H1 (cell line): Measurements from ENCODE around the gene RFC3. TPM values are rescaled to one million over a fixed set of nuclear protein-coding genes. Genes with fewer than 3 reads are reported as not detected.

Experiments
- CTCF ChIA-PET: fragments of 300-600 bp; sonication (Branson Sonifier 250); formaldehyde crosslinking; loops from one replicate; lab custom pipeline; 2021; ENCODE audit not compliant: partially characterized antibody; lab: Charles Lee
- POLR2A ChIA-PET: fragments of 300-600 bp; sonication (Branson Sonifier 250); formaldehyde crosslinking; loops from one replicate; lab custom pipeline; 2021; ENCODE audit warnings: inconsistent platforms; ENCODE audit not compliant: partially characterized antibody; lab: Charles Lee
- DNase-seq, 2 experiments: peaks; one replicate each; pipeline versions ENCODE4 v3.0.0 to v3.0.0-alpha.2; 2010 to 2022; ENCODE audit warnings: low spot score in 2 of 2, low read depth in 1 of 2, mixed read lengths in 1 of 2
- FAIRE-seq: peaks from 2 replicates; lab custom pipeline; 2011; peaks lifted over from hg19 to GRCh38; lab: Jason Lieb, UNC
- H2AFZ ChIP-seq: 2 replicates; pipeline ENCODE4 v1.8.1; 2012; ENCODE audit warnings: low read length, inconsistent platforms
- H2AK5ac ChIP-seq: 2 replicates; pipeline ENCODE4 v1.6.1; 2013; ENCODE audit warnings: low read depth, low read length
- H2BK120ac ChIP-seq: replicated peaks from 2 replicates; pipeline ENCODE3; 2013; ENCODE audit warnings: low read depth, low read length, inconsistent platforms
- H2BK12ac ChIP-seq: 2 replicates; pipeline ENCODE4 v1.6.1; 2013; ENCODE audit warnings: low read depth, low read length
- H2BK15ac ChIP-seq: 2 replicates; pipeline ENCODE4 v1.6.1; 2013; ENCODE audit warnings: low read length
- H2BK20ac ChIP-seq: 2 replicates; pipeline ENCODE4 v1.6.1; 2013; ENCODE audit warnings: low read length
- H2BK5ac ChIP-seq: 2 replicates; pipeline ENCODE4 v1.6.1; 2013; ENCODE audit warnings: low read depth, low read length
- H3K14ac ChIP-seq: 2 replicates; pipeline ENCODE4 v1.6.1; 2013; ENCODE audit warnings: inconsistent platforms; ENCODE audit not compliant: insufficient read length
- H3K18ac ChIP-seq: 2 replicates; pipeline ENCODE4 v1.6.1; 2013; ENCODE audit warnings: low read length; ENCODE audit errors: extremely low read depth
- H3K23ac ChIP-seq: 2 replicates; pipeline ENCODE4 v1.6.1; 2013; ENCODE audit warnings: inconsistent platforms; ENCODE audit not compliant: insufficient read length
- H3K23me2 ChIP-seq: 2 replicates; pipeline ENCODE4 v1.6.1; 2013; ENCODE audit warnings: low read depth, low read length
- H3K27ac ChIP-seq: 2 replicates; pipeline ENCODE4 v1.6.1; 2011; ENCODE audit warnings: low read depth, low read length, inconsistent platforms
- H3K27me3 ChIP-seq, 4 experiments: replicated peaks in 1 of 4; 1 replicate in 1 of 4; 2 replicates in 3 of 4; pipeline versions ENCODE4 v1.6.1 to v1.8.1; 2011 to 2013; ENCODE audit warnings: low read length in 3 of 4, mild to moderate bottlenecking in 3 of 4, inconsistent platforms in 2 of 4, mixed read lengths in 2 of 4, moderate library complexity in 1 of 4; ENCODE audit not compliant: control insufficient read depth in 3 of 4, insufficient read depth in 3 of 4; ENCODE audit errors: extremely low read depth in 1 of 4
- H3K36me3 ChIP-seq, 4 experiments: 2 replicates each; pipeline versions ENCODE4 v1.6.1 to v1.8.1; 2011 to 2013; ENCODE audit warnings: mild to moderate bottlenecking in 4 of 4, low read length in 3 of 4, moderate library complexity in 2 of 4, control low read depth in 1 of 4, inconsistent platforms in 1 of 4; ENCODE audit not compliant: insufficient read depth in 4 of 4, control insufficient read depth in 2 of 4
- H3K4ac ChIP-seq: replicated peaks from 2 replicates; pipeline ENCODE3; 2013; ENCODE audit warnings: low read length, low read depth, mixed read lengths, inconsistent platforms; ENCODE audit not compliant: insufficient read length
- H3K4me1 ChIP-seq, 4 experiments: replicated peaks in 1 of 4; 1 replicate in 1 of 4; 2 replicates in 3 of 4; pipeline versions ENCODE4 v1.6.1 to v1.8.1; 2011 to 2013; ENCODE audit warnings: low read length in 3 of 4, inconsistent platforms in 2 of 4, mixed read lengths in 1 of 4; ENCODE audit not compliant: insufficient read depth in 4 of 4, control insufficient read depth in 3 of 4
- H3K4me2 ChIP-seq, 2 experiments: 2 replicates each; pipeline versions ENCODE4 v1.6.1 to v1.8.1; 2011 to 2013; ENCODE audit warnings: low read depth in 2 of 2, low read length in 2 of 2, control low read depth in 1 of 2, inconsistent platforms in 1 of 2, mild to moderate bottlenecking in 1 of 2; ENCODE audit not compliant: insufficient read depth in 1 of 2
- H3K4me3 ChIP-seq, 4 experiments: fragments of 200-600, 300-600 bp in 1 of 4; sonication (generic), shearing (Covaris generic), sonication (Bioruptor Twin) in 1 of 4; 2 replicates each; pipeline versions ENCODE4 v1.5.1 to v1.8.1; 2011 to 2016; ENCODE audit warnings: low read length in 4 of 4, low read depth in 3 of 4, control low read depth in 2 of 4, inconsistent platforms in 2 of 4, mild to moderate bottlenecking in 2 of 4, mixed read lengths in 1 of 4, moderate library complexity in 1 of 4; ENCODE audit not compliant: insufficient read depth in 2 of 4; ENCODE audit errors: extremely low read depth in 1 of 4
- H3K56ac ChIP-seq: replicated peaks from 2 replicates; pipeline ENCODE3; 2013; ENCODE audit warnings: low read depth, mild to moderate bottlenecking, mixed read lengths, low read length, inconsistent platforms; ENCODE audit not compliant: insufficient read length
- H3K79me1 ChIP-seq: 2 replicates; pipeline ENCODE4 v1.6.1; 2013; ENCODE audit warnings: low read depth, low read length, control low read depth
- H3K79me2 ChIP-seq, 2 experiments: 2 replicates each; pipeline versions ENCODE4 v1.6.1 to v1.8.1; 2012 to 2013; ENCODE audit warnings: low read length in 2 of 2, mild to moderate bottlenecking in 2 of 2, inconsistent platforms in 1 of 2; ENCODE audit not compliant: insufficient read depth in 2 of 2, control insufficient read depth in 1 of 2
- H3K9ac ChIP-seq, 4 experiments: replicated peaks in 1 of 4; 1 replicate in 1 of 4; 2 replicates in 3 of 4; pipeline versions ENCODE4 v1.6.1 to v1.8.1; 2011 to 2013; ENCODE audit warnings: low read depth in 3 of 4, low read length in 3 of 4, control low read depth in 2 of 4, mild to moderate bottlenecking in 2 of 4, moderate library complexity in 2 of 4, inconsistent platforms in 1 of 4; ENCODE audit errors: extremely low read depth in 1 of 4
- H3K9me3 ChIP-seq, 2 experiments: 2 replicates each; pipeline versions ENCODE4 v1.6.1 to v1.8.1; 2012 to 2013; ENCODE audit warnings: mild to moderate bottlenecking in 2 of 2, moderate library complexity in 2 of 2, control low read depth in 1 of 2, inconsistent platforms in 1 of 2, low read depth in 1 of 2, low read length in 1 of 2, mixed read lengths in 1 of 2; ENCODE audit not compliant: insufficient read depth in 2 of 2
- H4K20me1 ChIP-seq, 2 experiments: replicated peaks in 1 of 2; 2 replicates each; pipeline versions ENCODE3 to v1.8.1; 2011 to 2013; ENCODE audit warnings: inconsistent platforms in 2 of 2, low read length in 2 of 2, mild to moderate bottlenecking in 1 of 2; ENCODE audit not compliant: insufficient read depth in 2 of 2, control insufficient read depth in 1 of 2
- H4K5ac ChIP-seq: 2 replicates; pipeline ENCODE4 v1.6.1; 2013; ENCODE audit warnings: low read length, low read depth, mixed read lengths, inconsistent platforms; ENCODE audit not compliant: insufficient read length
- H4K8ac ChIP-seq: 2 replicates; pipeline ENCODE4 v1.8.0; 2013; ENCODE audit warnings: mild to moderate bottlenecking, moderate library complexity, low read length, inconsistent platforms; ENCODE audit not compliant: insufficient read depth; ENCODE audit errors: extremely low read depth
- H4K91ac ChIP-seq: replicated peaks from 2 replicates; pipeline ENCODE3; 2013; ENCODE audit warnings: low read length, mixed read lengths, inconsistent platforms; ENCODE audit not compliant: insufficient read length
- CHD1 ChIP-seq: IDR thresholded peaks from 2 replicates; pipeline ENCODE4 v1.6.1; 2012; ENCODE audit warnings: low read depth, low read length, improper control_type of control experiment
- CREB1 ChIP-seq: IDR thresholded peaks from 2 replicates; pipeline ENCODE4 v1.6.1; 2012; ENCODE audit warnings: inconsistent platforms
- SAP30 ChIP-seq: fragments of 300-600 bp; sonication (generic); IDR thresholded peaks from 2 replicates; pipeline ENCODE4 v1.7.1; 2012; ENCODE audit warnings: low read length, moderate library complexity, mild to moderate bottlenecking, inconsistent platforms; ENCODE audit not compliant: insufficient read depth, insufficient replicate concordance
- WGBS, 2 experiments: shearing (Covaris generic) in 1 of 2; methylation state at CpG; one replicate each; pipeline versions ENCODE4 v1.1.6 to v1.1.7; 2013 to 2015; ENCODE audit warnings: low lambda C conversion rate in 2 of 2, mixed read lengths in 2 of 2, inconsistent platforms in 1 of 2, low coverage in 1 of 2, missing lambda C conversion rate in 1 of 2; ENCODE audit not compliant: insufficient replicate concordance in 2 of 2, insufficient coverage in 1 of 2, insufficient read length in 1 of 2; ENCODE audit errors: extremely low coverage in 1 of 2, missing lambda C conversion rate in 1 of 2; 5-methylcytosine and 5-hydroxymethylcytosine counted together
- polyA plus RNA-seq, 7 experiments: library from polyadenylated mRNA; depleted of rRNA in 3 of 7; stranded (reverse) in 5 of 7; unstranded in 2 of 7; fragments of >200 nt in 5 of 7; fragments of 200-250 nt in 2 of 7; gene quantifications; 1 replicate in 5 of 7; 2 replicates in 1 of 7; 4 replicates in 1 of 7; pipeline versions ENCODE4 v1.2.1 to v1.2.3, GENCODE V29; 2011 to 2013; ENCODE audit warnings: missing spikeins in 2 of 7, mixed read lengths in 2 of 7
- total RNA-seq: library from RNA; stranded (reverse); fragmentation: NEBNext Ultra II Directional; extraction: Animal tissue kit (Norgen Biotek cat#: 25700); gene quantifications from 2 replicates; pipeline ENCODE4 v1.2.1, GENCODE V29; 2021

The RFC3 gene
- total and polyA plus RNA-seq, 2 of the 8 experiments (the other 6 are each of a cell fraction or from before 2014, with no cell fraction given), result 26.4 to 45.6 TPM

GRCh38 chr13:33870046-33870668, 52.2 kb downstream of the RFC3 start:
- no peak overlapping the region for H3K18ac ChIP-seq
- no peaks in the 10 kb centered on the region for H4K20me1 ChIP-seq
- POLR2A ChIA-PET, result no interaction called here
- 88% methylated on average over 2 of the region's 2 CpGs; no CpG with 5 or more reads in 1 of the 2 experiments for WGBS, 2 experiments
- H3K27me3 ChIP-seq, result no peaks in the 10 kb centered on the region
- H2AK5ac ChIP-seq, result no peak overlapping the region
- no peak overlapping the region for H2BK120ac ChIP-seq
- no peak overlapping the region for H2AFZ ChIP-seq
- no peak overlapping the region for H3K56ac ChIP-seq
- no peak overlapping the region for H4K91ac ChIP-seq
- H3K14ac ChIP-seq, result no peak overlapping the region
- H3K9me3 ChIP-seq, result no peaks in the 10 kb centered on the region
- H2BK12ac ChIP-seq, result no peak overlapping the region
- DNase-seq (no peak), FAIRE-seq (no peak)
- H3K23ac ChIP-seq, result no peak overlapping the region
- no peak overlapping the region for H3K27ac ChIP-seq
- H3K4me2 ChIP-seq, result no peak overlapping the region
- H4K8ac ChIP-seq, result no peak overlapping the region
- peaks cover 0 to 3% (median 0%) of the 10 kb centered on the region in 4 experiments; a peak in 2 of 8 replicates for H3K36me3 ChIP-seq
- H3K79me1 ChIP-seq, result no peaks in the 10 kb centered on the region
- no peak overlapping the region for H2BK20ac ChIP-seq
- H4K5ac ChIP-seq, result no peak overlapping the region
- CTCF ChIA-PET, result interaction anchor here (1.5 kb wide), 1 partner anchor 20 kb away, joined by 4 read pairs; no protein-coding TSS in a partner anchor
- no peak for TF ChIP-seq CREB1
- no peak for TF ChIP-seq SAP30
- no peak for TF ChIP-seq CHD1
- H3K4me1 ChIP-seq, result no peaks in the 10 kb centered on the region
- H3K4ac ChIP-seq, result no peak overlapping the region
- no peaks in the 10 kb centered on the region for H3K23me2 ChIP-seq
- no peak overlapping the region for H3K9ac ChIP-seq
- no peak overlapping the region for H3K4me3 ChIP-seq
- H3K79me2 ChIP-seq, result no peaks in the 10 kb centered on the region
- H2BK5ac ChIP-seq, result no peak overlapping the region
- no peak overlapping the region for H2BK15ac ChIP-seq
